GM21367 (cell line): Measurements from ENCODE around the gene B4GALT7.
"Not testable (repeated sequence)": the region's sequence is repeated elsewhere in the genome, so short reads cannot be mapped to it uniquely, and the experiment has no call there.

Experiments
- ATAC-seq: cut with Tn5 transposase; IDR thresholded peaks from one replicate; pipeline ENCODE4 v1.9.1; 2021; ENCODE audit not compliant: unreplicated experiment

The B4GALT7 gene

GRCh38 chr5:177599731-177600507 is at the start of gene B4GALT7:
Gene B4GALT7 (plus strand): TSS chr5:177600132. CDS start chr5:177600211, 79 bp downstream.
- ATAC-seq: peak; percentile 78

- ATAC-seq: no peak
These were observed 47.0 kb upstream of the B4GALT7 start for GRCh38 chr5:177552839-177553455.

- peak; percentile 28 for ATAC-seq
These were observed 46.1 kb upstream of the B4GALT7 start for GRCh38 chr5:177553671-177554429.

GRCh38 chr5:177554474-177555111 is 45.3 kb upstream of the B4GALT7 start, which contains the start of gene FAM193B:
Gene FAM193B (minus strand): TSS chr5:177554563. CDS start chr5:177554458, 105 bp downstream.
- ATAC-seq: peak; percentile 91

- ATAC-seq: no peak
These were observed 44.7 kb upstream of the B4GALT7 start for GRCh38 chr5:177555228-177555627.

GRCh38 chr5:177555665-177556064 is 44.3 kb upstream of the B4GALT7 start:
- no peak for ATAC-seq

- no peak for ATAC-seq
These were observed 42.8 kb upstream of the B4GALT7 start for GRCh38 chr5:177557041-177557647.

GRCh38 chr5:177557796-177558195 is 42.1 kb upstream of the B4GALT7 start:
- no peak for ATAC-seq

- ATAC-seq: not testable (repeated sequence)
These were observed 40.4 kb upstream of the B4GALT7 start for GRCh38 chr5:177559446-177559941.

GRCh38 chr5:177565046-177565445 is 34.9 kb upstream of the B4GALT7 start:
- ATAC-seq: no peak

- ATAC-seq: no peak
These were observed 31.6 kb upstream of the B4GALT7 start for GRCh38 chr5:177568326-177568725.

- no peak for ATAC-seq
These were observed 30.0 kb upstream of the B4GALT7 start for GRCh38 chr5:177569894-177570293.

- ATAC-seq: no peak
These were observed 24.4 kb upstream of the B4GALT7 start for GRCh38 chr5:177575488-177575887.

- ATAC-seq: no peak
These were observed 23.8 kb upstream of the B4GALT7 start for GRCh38 chr5:177576169-177576568.

- ATAC-seq: no peak
These were observed 21.6 kb upstream of the B4GALT7 start for GRCh38 chr5:177578316-177578715.

GRCh38 chr5:177588413-177588909 is 11.5 kb upstream of the B4GALT7 start:
- ATAC-seq: no peak

- no peak for ATAC-seq
These were observed 9.5 kb upstream of the B4GALT7 start for GRCh38 chr5:177590406-177590805.

GRCh38 chr5:177591690-177592009 is 8.3 kb upstream of the B4GALT7 start:
- no peak for ATAC-seq

- ATAC-seq: peak; percentile 86
These were observed 7.7 kb upstream of the B4GALT7 start, which contains the start of gene TMED9 for GRCh38 chr5:177592010-177592834. Gene TMED9 (plus strand): TSS chr5:177592203. CDS start chr5:177592215, 12 bp downstream.
